ENCODE results near the gene MAFB.
"Not testable (repeated sequence)": the region's sequence is repeated elsewhere in the genome, so short reads cannot be mapped to it uniquely, and the experiment has no call there.

Gene MAFB

GRCh38 chr20:40689100-40689942 lies at the start of gene MAFB:
MAFB (minus strand) TSS chr20:40689236; CDS start chr20:40688850, 386 bp downstream.
- H3K4me3 ChIP-seq (replicated peaks in 1 of 2; ENCODE audit: low read depth in 2 of 2, low read length in 2 of 2) = peak within 1 kb of the TSS; percentile 55 to 65
- no peak for TF ChIP-seq CTCF (IDR thresholded peaks at IDR 0.05; ENCODE audit: low read depth, low read length)
- DNase-seq (ENCODE audit: low read depth in 2 of 2) = peak; percentile 82 to 97

- H3K4me3 ChIP-seq (replicated peaks in 1 of 2; ENCODE audit: low read depth in 2 of 2, low read length in 2 of 2) = not testable (repeated sequence)
Observed at GRCh38 chr20:40736468-40736867, 47.4 kb upstream of the MAFB start.

GRCh38 chr20:40728996-40729395 lies 40.0 kb upstream of the MAFB start:
- no peak overlapping the region for H3K4me3 ChIP-seq (replicated peaks in 1 of 2; ENCODE audit: low read depth in 2 of 2, low read length in 2 of 2)
- TF ChIP-seq CTCF (IDR thresholded peaks at IDR 0.05; ENCODE audit: low read depth, low read length) = no peak
- DNase-seq (ENCODE audit: low read depth in 2 of 2) = no peak

More at GRCh38 chr20:40736468-40736867, 47.4 kb upstream of the MAFB start:
- DNase-seq (ENCODE audit: low read depth in 2 of 2) = not testable (repeated sequence)

- TF ChIP-seq CTCF (IDR thresholded peaks at IDR 0.05; ENCODE audit: low read depth, low read length) = no peak
- DNase-seq (ENCODE audit: low read depth in 2 of 2) = peak in 1 of 2 donors; percentile 3
- H3K4me3 ChIP-seq (replicated peaks in 1 of 2; ENCODE audit: low read depth in 2 of 2, low read length in 2 of 2) = no peak overlapping the region
Observed at GRCh38 chr20:40728470-40728869, 39.4 kb upstream of the MAFB start.

- no peak overlapping the region for H3K4me3 ChIP-seq (replicated peaks in 1 of 2; ENCODE audit: low read depth in 2 of 2, low read length in 2 of 2)
- peak in 1 of 2 donors; percentile 2 for DNase-seq (ENCODE audit: low read depth in 2 of 2)
- TF ChIP-seq CTCF (IDR thresholded peaks at IDR 0.05; ENCODE audit: low read depth, low read length) = no peak
Observed at GRCh38 chr20:40727960-40728359, 38.9 kb upstream of the MAFB start.

- TF ChIP-seq CTCF (IDR thresholded peaks at IDR 0.05; ENCODE audit: low read depth, low read length) = no peak
- no peak for DNase-seq (ENCODE audit: low read depth in 2 of 2)
- no peak overlapping the region for H3K4me3 ChIP-seq (replicated peaks in 1 of 2; ENCODE audit: low read depth in 2 of 2, low read length in 2 of 2)
Observed at GRCh38 chr20:40726776-40727175, 37.7 kb upstream of the MAFB start.

GRCh38 chr20:40724566-40724965 lies 35.5 kb upstream of the MAFB start:
- no peak for TF ChIP-seq CTCF (IDR thresholded peaks at IDR 0.05; ENCODE audit: low read depth, low read length)
- DNase-seq (ENCODE audit: low read depth in 2 of 2) = no peak
- no peak overlapping the region for H3K4me3 ChIP-seq (replicated peaks in 1 of 2; ENCODE audit: low read depth in 2 of 2, low read length in 2 of 2)
